Measurements from ENCODE around the gene WDHD1.
A peak's percentile ranks its signal among the peaks of the same experiment; 100 is the strongest.
"Not testable (repeated sequence)": the region's sequence is repeated elsewhere in the genome, so short reads cannot be mapped to it uniquely, and the experiment has no call there.

WDHD1 gene

DNA sequence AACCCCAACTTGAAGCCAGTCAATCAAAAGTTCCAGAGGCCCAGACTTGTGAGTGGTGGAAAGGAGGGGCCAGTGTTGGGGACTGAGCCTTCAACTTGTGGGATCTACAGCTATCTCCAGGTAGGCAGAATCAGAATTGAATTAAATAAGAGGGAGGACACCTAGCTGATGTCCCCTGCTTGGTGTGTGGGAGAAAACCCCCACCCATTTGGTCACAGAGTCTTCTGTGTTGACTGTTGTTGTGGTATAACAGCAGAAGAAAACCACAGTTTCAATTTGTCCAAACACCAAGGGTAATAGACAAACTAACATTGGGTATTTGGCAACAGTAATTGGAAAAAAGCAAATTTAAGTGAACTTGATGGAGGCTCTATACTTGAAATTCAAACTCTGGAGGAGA, 120.8 kb downstream of the WDHD1 start:
- no peak overlapping the region for H3K27ac ChIP-seq
- DNase-seq (ENCODE audit: low spot score), result no peak
- CTCF ChIA-PET, result no interaction called here
- TF ChIP-seq, protein P1, sequence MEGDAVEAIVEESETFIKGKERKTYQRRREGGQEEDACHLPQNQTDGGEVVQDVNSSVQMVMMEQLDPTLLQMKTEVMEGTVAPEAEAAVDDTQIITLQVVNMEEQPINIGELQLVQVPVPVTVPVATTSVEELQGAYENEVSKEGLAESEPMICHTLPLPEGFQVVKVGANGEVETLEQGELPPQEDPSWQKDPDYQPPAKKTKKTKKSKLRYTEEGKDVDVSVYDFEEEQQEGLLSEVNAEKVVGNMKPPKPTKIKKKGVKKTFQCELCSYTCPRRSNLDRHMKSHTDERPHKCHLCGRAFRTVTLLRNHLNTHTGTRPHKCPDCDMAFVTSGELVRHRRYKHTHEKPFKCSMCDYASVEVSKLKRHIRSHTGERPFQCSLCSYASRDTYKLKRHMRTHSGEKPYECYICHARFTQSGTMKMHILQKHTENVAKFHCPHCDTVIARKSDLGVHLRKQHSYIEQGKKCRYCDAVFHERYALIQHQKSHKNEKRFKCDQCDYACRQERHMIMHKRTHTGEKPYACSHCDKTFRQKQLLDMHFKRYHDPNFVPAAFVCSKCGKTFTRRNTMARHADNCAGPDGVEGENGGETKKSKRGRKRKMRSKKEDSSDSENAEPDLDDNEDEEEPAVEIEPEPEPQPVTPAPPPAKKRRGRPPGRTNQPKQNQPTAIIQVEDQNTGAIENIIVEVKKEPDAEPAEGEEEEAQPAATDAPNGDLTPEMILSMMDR (conservative IDR thresholded peaks at IDR 0.05; ENCODE audit: low read depth), result no peak
- POLR2A ChIA-PET (ENCODE audit: low non-redundant PET), result no interaction called here

DNA sequence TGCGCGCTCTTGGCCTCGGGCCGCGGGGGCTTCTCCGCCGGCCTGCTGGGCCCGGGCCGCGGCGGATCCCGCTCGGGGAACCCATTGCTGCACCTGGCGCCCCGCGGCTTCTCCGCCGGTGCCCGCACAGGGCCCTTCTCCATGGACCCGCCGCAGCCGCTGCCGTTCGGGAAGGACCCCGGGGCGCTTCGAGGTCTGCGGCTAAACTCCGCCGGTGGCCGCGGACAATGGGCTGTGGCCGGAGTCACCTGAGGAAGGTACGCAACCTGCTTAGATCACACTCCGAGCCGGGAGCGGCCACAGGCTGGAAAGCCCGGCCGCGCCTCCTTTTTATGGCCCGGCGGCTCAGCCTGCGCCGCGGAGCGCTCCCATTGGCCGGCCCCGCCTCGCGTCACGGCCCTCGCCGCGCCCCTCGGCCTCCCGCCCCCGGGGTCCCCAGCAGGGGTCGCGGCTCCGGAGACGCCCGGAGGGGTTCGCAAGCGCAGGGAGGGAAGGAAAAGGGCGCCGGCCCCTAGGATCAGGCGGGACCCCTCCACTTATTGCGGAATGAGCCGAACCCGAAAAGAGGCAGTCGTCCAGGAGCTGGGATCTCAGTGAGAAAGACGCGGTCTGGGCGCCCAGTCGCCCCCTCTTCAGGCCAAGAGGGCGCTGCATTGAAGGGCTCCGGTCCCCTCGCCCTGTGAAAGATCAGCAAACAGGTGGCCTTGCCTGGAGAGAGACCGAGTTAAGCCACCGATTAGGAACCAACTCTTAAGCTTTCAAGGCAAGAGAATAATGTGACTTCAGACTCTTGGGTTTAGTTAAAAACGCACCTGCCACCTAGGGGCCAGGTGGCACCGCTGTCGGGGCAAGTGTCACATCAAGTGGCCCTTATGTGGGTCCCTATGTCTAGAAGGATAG, 124.1 kb downstream of the WDHD1 start, which contains the start of gene GCH1:
Gene GCH1 (minus strand): TSS at position 306 of the 900 bp plus-strand sequence. CDS start 163 bp downstream, at position 143.
- peak within 1 kb of the TSS; percentile 57 for H3K27ac ChIP-seq
- ChIA-PET CTCF (interaction anchor here (0.6 to 1.2 kb wide), 4 partner anchors 22 to 73 kb away, joined by 3 to 5 read pairs (median 3); no protein-coding TSS in a partner anchor), POLR2A (ENCODE audit: low non-redundant PET) (no interaction called here)
- TF ChIP-seq, protein P1 (conservative IDR thresholded peaks at IDR 0.05; ENCODE audit: low read depth), result peak; percentile 50
- peak; percentile 60 for DNase-seq (ENCODE audit: low spot score)

DNA sequence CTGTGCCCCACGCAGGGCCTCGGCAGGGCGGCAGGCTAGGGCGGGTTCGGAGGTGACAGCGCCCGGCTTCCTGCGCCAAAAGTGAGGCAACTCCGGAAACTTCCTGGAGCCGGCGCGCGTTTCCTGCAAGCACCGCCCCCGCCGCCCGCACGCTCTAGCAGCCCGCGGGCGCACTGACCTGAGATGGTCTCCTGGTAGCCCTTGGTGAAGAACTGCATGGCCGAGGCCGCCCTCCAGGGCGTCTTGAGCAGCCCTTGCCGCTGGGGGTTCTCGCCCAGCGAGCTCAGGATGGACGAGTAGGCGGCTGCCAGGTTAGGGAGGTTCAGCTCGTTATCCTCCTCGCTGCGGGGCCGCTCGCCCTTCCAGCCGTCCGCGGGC, 124.8 kb downstream of the WDHD1 start:
- ChIA-PET POLR2A (ENCODE audit: low non-redundant PET) (no interaction called here), CTCF (interaction anchor here (0.5 to 1.2 kb wide), 3 partner anchors 14 to 73 kb away, joined by 3 to 5 read pairs (median 3); no protein-coding TSS in a partner anchor)
- peak; percentile 34 for DNase-seq (ENCODE audit: low spot score)
- TF ChIP-seq, protein P1 (conservative IDR thresholded peaks at IDR 0.05; ENCODE audit: low read depth), result no peak
- peak overlapping the region; percentile 57 for H3K27ac ChIP-seq

DNA sequence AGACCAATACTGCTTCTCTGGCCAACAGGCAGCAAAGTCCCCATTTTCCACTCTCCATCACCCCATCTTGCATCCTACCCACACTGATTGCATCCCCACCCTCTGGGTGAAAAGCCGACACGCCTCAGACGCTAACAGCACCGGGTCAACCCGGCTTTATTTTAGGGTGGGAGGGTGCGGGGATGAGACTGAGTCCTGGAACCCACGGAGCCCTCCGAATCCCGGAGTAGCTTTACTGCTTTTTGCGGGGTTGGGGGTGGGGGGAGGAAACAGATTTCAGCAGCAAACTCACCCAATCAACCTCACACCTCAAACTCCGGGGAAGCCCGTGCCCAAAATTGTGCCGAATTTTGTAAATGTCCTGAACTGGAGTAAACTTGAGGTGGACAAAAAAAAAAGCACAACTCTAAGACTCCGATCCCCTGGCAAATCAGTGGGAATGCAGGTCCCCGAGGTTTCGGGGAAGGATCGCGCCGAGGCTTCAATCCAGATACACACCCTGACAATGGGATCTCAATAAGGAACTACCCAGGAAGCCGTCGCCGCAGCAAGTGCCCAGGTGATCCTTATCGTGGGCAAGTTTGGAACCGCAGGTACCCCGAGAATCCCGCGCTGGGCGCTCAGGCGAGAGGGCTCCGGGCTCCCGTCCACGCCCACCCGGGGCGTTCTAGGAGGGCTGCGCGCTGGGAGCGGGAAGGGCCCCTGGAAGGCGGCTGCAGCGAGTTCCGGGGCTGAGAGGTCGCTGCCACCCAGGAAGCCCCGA, 125.3 kb downstream of the WDHD1 start:
- ChIA-PET CTCF (interaction anchor here (0.5 to 1.2 kb wide), 3 partner anchors 13 to 74 kb away, joined by 3 to 5 read pairs (median 3); no protein-coding TSS in a partner anchor), POLR2A (ENCODE audit: low non-redundant PET) (interaction anchor here (0.6 kb wide), 1 partner anchor 91 kb away, joined by 4 read pairs; no protein-coding TSS in a partner anchor)
- DNase-seq (ENCODE audit: low spot score), result peak; percentile 22
- H3K27ac ChIP-seq, result peak overlapping the region; percentile 57
- TF ChIP-seq, protein P1 (conservative IDR thresholded peaks at IDR 0.05; ENCODE audit: low read depth), result no peak

DNA sequence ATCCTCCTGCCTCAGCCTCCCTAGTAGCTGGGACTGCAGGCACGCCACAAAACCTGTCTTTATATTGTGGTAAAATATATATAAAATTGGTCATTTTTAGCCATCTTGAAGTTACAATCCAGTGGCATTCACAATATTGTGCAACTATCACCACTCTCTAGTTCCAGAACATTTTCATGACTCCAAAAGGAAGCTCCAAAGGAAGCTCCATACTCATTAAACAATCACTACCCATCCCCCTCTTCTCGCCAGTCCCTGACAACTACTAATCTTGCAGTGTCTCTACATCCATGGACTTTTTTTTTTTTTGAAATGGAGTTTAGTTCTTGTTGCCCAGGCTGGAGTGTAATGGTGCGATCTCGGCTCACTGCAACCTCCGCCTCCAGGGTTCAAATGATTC, 127.3 kb downstream of the WDHD1 start:
- POLR2A ChIA-PET (ENCODE audit: low non-redundant PET), result no interaction called here
- CTCF ChIA-PET, result interaction anchor here (0.5 kb wide), 1 partner anchor 347 kb away, joined by 4 read pairs; no protein-coding TSS in a partner anchor
- no peak overlapping the region for H3K27ac ChIP-seq
- DNase-seq (ENCODE audit: low spot score), result no peak
- TF ChIP-seq, protein P1 (conservative IDR thresholded peaks at IDR 0.05; ENCODE audit: low read depth), result no peak

DNA sequence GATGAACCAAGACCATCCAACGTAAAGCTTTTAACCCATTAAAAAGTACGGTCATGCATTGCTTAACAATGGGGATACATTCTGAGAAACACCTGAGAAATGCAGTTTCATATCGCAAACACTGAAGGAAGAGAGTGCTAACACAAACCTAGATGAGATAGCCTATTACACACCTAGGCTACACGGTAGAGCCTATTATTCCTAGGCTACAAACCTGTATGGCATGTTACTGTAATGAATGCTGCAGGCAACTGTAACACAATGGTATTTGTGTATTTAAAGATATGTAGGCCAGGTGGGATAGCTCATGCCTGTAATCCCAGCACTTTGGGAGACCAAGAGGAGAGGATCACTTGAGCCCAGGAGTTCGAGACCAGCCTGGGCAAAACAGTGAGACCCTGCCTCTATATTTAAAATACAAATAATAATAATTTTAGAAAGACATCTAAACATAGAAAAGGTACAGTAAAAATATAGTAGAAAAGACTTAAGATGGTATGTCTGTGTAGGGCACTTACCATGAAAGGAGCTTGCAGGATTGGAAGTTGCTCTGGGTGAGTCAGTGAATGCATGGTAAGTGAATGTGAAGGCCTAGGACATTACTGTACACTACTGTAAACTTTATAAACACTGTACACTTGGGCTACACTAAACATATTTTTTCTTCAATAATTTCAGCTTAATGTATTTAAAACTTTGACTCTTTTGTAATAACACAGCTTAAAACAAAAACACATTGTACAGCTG, 128.9 kb downstream of the WDHD1 start:
- DNase-seq (ENCODE audit: low spot score); H3K27ac ChIP-seq; POLR2A ChIA-PET (ENCODE audit: low non-redundant PET); CTCF ChIA-PET: not testable (repeated sequence)
